GM21367 (cell line): Measurements from ENCODE around the gene ZNF691.

Experiments used
- ATAC-seq: cut with Tn5 transposase; IDR thresholded peaks from one replicate; pipeline ENCODE4 v1.9.1; 2021; ENCODE audit not compliant: unreplicated experiment

Gene ZNF691

GRCh38 chr1:42832641-42833240 is 13.7 kb upstream of the ZNF691 start:
- ATAC-seq: no peak

DNA sequence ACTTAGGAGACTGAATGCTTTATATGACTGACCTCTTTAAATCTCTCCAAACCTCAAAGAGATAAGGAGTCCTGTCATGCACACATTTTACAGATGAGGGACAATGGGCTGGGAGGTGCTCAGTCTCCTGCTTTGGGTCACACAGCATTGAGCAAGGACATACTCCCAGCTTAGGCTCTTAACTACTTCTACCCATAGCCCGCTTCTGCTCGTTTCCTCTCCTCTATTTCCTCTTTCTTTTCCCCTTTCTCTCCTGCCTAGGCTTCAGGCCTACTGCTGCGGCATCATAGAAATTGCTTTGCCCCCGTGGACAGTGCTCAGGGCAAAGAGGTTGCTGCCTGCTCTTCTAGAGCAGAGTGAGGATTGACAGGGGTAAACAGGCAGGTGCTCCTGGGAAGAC is 12.4 kb upstream of the ZNF691 start:
- ATAC-seq: no peak

- no peak for ATAC-seq
These were observed 11.6 kb upstream of the ZNF691 start for GRCh38 chr1:42834803-42835202.

- no peak for ATAC-seq
These were observed 11.0 kb upstream of the ZNF691 start for GRCh38 chr1:42835422-42835821.

DNA sequence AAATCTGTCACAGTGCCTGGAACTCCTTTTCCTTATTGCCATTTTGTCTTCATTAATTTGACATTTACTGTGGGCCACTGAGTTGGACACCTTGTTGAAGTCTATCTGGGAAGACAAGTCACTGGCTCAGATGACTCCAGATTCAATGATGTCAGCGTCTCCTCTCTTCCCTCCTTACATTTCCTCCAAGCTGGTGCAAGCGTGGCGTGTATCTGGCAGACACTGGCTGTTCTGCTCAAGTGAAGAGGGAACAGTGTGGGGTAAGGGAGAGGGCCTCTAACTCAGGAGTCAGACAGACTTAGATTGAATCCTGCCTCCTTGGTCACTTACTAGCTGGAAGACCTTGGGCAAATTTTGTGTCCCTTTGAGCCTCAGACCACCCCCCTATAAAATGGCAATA is 8.7 kb upstream of the ZNF691 start:
- ATAC-seq: no peak

- ATAC-seq: no peak
These were observed 7.8 kb upstream of the ZNF691 start for GRCh38 chr1:42838482-42839190.

- ATAC-seq: no peak
These were observed 5.4 kb upstream of the ZNF691 start for GRCh38 chr1:42841010-42841409.

- no peak for ATAC-seq
These were observed 4.8 kb upstream of the ZNF691 start for GRCh38 chr1:42841440-42842147.

GRCh38 chr1:42844592-42845140 is 1.7 kb upstream of the ZNF691 start:
- ATAC-seq: no peak

GRCh38 chr1:42845193-42845592 is 1.2 kb upstream of the ZNF691 start:
- ATAC-seq: no peak

DNA sequence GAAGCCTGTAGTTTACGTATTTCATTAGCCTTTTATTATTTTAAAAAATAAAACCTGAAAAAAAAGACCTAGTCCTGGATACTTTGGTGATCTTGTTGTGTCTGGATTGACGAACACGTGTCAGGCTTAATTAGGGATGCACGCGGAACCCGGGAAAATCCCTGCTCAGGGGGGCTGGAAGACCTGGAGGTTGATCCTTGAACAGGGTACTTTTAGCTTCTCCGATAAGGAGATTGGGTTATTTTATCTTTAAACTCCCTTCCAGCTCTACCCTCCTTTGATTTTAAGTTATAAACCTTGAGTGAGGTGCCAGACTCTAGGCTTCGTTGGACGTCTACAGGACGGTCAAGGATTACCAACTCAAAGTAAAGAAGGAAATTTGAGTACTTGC is 552 bp upstream of the ZNF691 start:
- peak; percentile 16 for ATAC-seq

GRCh38 chr1:42847111-42847595 is 740 bp downstream of the ZNF691 start:
- no peak for ATAC-seq

GRCh38 chr1:42847721-42848460 is 1.5 kb downstream of the ZNF691 start:
- no peak for ATAC-seq

GRCh38 chr1:42848823-42849537 is 2.6 kb downstream of the ZNF691 start:
- ATAC-seq: no peak

DNA sequence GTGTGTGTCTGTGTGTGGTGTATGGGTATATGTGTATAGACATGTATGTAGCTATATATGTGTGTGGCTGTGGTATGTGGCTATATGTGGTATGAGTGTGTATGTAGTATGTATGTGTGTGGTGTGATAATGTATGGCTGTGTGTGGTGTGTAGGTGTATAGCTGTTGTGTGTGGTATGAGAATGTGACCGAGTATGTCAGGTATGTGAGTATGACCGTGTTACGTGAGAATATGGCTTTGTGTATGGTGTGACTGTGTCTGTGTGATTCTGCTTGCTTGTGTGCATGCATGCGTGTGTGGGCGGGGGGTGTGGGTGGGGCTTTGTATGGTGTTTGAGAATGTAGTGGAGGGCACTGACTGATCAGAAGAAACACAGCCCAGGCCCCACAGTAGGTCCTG is 3.5 kb downstream of the ZNF691 start:
- ATAC-seq: no peak

DNA sequence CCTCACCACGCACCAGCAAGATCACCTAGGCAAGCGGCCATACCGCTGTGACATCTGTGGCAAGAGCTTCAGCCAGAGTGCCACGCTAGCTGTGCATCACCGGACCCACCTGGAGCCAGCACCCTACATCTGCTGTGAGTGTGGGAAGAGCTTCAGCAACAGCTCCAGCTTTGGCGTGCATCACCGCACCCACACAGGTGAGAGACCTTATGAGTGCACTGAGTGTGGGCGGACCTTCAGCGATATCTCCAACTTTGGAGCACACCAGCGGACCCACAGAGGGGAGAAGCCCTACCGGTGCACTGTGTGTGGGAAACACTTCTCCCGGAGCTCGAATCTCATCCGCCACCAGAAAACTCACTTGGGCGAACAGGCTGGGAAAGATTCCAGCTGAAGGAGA is 5.0 kb downstream of the ZNF691 start:
- no peak for ATAC-seq

DNA sequence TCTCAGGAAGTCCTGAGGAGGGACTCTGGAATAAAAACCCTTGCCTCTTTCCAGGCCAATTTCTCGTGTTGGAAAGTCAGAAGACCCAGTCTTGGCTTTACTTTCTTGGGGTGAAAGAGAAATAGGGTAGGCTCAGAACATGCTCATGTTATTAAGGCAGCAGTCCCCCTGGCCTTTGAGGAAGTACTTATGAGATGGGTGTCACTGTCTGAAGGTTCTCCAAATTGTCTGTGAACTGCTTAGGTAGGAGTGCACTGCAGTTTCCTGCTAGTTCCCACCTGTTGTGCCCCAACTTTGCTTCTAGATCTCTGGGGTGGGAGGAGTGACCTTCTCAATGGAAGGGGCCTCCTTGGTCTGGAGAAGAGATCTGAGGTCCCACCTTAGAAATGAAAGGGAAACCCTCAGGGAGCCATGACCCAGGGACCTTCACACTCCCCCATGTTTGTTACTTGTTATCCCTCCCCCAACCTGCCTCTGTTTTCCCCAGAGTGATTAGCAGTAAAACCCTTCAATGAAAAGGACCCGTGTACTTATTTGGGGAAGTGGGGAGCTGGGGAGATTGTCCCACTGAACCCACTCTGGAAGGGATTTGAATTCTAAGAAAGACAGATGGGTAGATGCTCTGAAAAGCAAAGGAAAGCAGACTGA is 5.7 kb downstream of the ZNF691 start:
- ATAC-seq: no peak

DNA sequence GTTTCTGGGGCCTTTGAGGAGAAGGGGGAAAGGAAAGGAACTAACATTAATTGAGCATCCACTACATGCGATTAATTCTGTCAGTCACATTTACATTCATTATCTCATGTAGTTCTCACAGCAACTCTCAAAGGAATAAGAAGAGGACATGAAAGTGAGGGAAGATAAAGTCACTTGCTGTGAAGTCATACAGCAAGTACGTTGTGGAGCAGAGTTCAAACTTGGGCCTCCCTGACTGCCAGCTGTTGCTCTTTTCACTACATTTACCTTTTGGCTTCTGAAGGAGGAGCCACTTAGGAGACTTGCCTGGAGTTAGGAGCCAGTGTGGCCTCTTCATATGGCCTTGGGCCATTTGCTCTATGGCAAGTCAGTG is 6.2 kb downstream of the ZNF691 start:
- ATAC-seq: no peak

DNA sequence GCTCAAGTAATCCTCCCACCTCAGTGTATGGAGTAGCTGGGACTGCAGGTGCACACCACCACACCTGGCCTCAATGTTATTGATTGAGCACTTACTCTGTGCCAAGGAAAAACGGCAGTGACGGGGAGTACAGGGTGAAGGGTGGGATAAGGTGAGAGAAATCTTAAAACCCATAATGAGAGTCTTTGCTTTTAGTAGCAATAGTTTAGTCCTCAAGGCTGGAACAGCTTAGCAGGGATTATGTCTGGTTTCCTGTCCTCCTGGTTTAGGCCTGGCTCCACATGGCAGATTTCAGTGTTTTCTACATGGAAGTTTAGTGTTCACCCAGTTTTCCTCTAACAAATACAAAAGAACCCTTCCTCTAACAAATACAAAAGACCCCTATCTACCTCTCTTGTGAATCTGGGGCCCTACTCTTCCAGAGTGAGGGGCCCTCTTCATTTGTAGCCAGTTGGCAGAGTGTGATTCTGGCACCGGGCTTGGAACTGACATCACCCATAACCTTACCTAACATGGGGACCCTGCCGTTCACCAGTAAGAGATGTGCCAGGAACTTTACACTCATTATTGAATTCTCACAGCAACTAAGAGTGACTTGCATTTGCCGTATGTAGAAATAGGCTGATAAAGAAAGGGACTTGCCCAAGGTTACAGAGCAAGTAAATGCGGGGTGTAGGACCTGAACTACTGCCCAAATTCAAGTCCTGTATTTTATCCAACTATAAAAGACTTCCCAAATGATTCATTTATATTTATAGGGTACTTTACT is 6.9 kb downstream of the ZNF691 start:
- ATAC-seq: no peak
